GM21367 (cell line): ENCODE data around the gene ABCA13.

ENCODE experiments used
- ATAC-seq: cut with Tn5 transposase; IDR thresholded peaks from one replicate; pipeline ENCODE4 v1.9.1; 2021; ENCODE audit not compliant: unreplicated experiment

ABCA13 gene

DNA sequence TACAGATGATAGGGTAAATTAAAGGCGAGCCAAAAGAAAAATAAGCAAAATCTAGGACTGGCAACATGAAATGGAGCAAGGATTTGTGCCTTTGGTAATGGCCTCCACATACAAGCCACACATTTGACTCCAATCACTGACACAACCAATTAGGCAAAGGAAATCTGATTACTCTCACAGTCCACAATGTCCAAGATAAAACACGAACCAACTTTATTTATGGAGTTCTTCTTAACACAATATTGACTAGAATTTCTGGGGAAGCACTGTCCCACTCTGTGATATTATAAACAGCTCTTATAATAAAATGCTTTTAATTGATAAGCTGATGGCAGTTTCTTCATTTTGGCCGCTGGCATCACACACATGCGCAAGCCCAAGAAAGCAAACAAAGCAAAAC lies 334.2 kb downstream of the ABCA13 start:
- no peak for ATAC-seq

DNA sequence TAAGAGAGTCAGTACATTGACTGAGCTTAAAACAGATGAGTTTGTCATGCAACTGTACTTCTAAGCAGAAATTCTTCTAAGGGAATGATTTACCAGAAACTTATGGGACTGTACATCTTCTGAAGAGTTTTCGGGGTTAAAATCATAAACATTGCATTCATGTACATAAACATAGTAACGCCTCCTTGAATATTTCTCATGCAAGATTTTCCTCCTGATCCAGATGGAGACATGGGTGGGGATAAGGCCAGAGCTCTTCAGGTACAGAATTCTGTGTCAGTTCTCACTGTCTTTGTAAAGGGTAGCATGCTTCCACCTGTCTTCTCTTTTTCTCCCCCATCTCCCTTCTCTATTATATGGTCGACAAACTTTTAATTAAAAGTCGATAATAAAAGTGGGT lies 335.3 kb downstream of the ABCA13 start:
- ATAC-seq, result no peak

DNA sequence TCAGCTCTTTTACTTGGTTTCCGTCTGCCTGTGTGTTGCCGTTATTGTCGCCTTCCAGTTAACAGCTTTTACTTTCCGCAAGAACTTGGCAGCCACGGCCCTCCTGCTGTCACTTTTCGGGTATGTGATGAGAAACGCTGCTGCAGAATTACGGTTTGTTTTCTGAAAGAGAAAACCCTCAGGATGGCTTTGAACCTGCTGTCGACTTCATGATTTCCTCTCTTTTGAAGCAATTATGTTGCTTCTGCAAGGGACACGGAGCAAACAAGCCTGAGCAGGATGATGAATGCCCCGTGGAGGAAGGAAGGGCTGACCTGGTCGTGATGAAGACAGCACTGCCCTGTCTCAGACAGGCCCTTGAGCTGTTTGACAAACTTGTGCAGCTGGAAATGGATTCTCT lies 339.8 kb downstream of the ABCA13 start:
- no peak for ATAC-seq

DNA sequence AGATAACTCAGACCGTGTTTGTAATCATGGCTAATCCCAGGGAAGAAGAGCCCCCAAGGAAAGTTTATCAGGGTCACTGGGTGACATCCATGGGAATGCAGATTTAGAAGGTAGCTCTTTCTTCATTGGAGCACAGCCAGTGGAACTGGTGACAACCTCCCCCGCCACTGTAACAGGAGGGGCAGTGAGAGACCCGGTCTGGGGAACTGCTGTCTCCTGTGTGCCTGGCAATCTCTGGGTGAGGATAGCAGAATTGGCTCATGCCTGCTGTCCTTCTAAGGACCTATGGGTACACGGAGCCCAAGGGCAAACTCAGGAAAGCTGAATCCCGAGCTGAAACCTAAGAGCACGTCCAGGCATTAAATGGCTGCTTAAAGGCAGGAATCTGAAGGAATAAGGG lies 341.6 kb downstream of the ABCA13 start:
- ATAC-seq, result no peak

DNA sequence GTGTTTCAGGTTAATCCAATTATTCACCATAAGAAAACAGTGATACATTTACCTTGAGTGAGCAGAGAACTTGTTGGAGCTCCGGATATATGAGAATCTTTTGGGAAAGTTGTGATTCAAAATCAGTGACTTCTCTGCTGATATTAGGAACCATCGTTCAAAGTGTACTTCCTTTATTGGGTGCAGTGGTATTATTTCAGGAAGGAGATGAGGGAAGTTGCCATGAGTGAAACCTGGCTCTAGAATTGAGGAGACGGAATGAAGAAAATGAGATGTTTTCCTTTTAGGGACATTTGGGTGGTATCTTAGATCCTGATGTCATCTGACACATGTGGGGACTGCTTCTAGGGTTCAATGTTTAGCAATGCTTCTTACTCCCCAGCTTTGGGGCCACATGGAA lies 343.9 kb downstream of the ABCA13 start:
- no peak for ATAC-seq

DNA sequence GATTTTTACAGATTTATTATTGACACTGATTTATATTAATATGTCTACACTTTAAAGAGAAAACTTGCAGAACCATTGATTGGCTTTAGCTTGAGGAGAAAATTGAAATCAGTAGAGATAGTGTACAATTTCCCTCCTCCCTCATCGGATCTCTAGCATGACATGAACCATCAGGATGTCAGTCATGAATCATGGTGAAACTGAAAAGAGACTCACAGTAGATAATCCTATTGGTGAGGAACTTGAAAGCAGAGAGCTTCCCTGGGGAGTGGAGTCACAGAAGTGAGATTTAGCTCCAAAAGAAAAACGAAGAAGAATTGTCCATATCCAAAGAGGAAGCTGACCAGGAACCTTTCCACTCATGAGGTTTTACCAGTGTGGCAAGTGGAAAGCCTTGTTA lies 346.8 kb downstream of the ABCA13 start:
- no peak for ATAC-seq

DNA sequence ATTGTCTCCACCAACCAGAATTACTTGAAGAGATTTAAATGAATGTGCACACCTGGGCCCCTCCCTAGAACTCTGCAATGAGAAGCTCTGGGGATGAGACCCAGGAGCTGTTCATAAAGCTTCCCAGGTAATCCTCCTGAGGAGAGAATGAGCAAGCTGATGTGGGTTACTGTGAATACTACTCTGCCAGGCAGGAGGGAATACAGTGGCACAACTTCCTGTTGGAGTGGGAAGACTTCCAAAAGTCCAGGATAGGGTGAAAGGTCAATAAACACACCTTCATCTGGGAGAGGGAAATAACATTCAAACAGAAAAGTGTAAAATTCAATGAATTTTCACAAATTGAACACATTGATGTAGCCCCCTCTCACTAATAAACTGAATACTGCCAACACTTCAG lies 351.4 kb downstream of the ABCA13 start:
- ATAC-seq, result no peak

DNA sequence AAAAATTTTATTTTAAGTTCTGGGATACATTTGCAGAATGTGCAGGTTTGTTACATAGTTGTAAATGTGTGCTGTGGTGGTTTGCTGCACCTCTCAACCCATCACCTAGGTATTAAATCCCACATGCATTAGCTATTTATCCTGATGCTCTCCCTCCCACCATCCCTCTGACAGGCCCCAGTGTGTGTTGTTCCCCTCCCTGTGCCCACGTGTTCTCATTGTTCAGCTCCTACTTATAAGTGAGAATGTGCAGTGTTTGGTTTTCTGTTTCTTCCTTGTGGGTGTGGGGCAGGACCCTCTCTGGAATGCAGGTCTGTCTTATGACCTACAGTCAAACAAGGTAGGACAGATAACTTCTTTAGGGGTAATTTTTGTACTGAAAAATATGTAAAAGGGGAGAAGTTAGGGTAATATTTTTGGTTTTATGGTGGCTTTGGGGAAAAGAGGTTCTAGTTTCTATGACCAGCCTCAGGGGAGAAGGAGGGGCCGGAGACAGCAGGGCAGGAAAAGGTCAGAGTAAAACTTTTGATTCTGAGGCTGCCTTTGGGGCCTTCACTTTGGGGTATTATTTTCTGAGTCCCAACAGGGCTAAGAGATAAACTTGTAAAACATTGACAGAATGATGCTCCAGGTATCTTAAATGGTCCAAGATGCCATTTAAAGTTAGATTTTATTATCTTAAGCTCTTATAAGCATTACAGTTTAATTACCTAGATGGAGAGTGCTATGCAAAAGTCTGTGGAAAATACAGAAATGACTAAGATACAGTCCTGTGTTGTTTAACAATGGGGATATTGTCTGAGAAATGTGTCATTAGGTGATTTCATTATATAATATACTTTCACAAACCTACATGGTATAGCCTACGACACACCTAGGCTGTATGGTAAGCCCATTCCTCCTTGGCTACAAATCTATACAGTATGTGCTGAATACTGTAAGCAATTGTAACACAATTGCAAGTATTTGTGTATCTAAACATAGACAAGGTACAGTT lies 354.8 kb downstream of the ABCA13 start:
- ATAC-seq, result no peak

DNA sequence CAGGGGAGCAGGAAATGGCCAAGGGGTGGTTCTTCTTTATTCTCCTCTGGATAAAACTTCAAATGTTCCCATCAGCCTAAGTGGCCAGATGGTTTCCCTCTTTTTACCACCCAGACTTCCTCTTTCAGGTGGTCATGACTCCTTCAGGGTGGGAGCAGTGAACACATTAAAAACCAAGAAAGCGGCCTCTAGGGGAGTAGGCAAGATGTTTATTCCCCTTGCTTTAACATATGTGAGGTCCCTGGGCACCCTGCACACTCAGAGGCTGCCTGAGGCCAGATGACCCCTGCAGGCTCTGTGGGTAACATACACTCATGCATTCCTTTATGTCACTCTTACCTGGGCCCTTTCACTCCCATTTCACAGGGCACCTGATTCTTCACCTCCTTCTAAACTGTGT lies 357.4 kb downstream of the ABCA13 start:
- no peak for ATAC-seq

DNA sequence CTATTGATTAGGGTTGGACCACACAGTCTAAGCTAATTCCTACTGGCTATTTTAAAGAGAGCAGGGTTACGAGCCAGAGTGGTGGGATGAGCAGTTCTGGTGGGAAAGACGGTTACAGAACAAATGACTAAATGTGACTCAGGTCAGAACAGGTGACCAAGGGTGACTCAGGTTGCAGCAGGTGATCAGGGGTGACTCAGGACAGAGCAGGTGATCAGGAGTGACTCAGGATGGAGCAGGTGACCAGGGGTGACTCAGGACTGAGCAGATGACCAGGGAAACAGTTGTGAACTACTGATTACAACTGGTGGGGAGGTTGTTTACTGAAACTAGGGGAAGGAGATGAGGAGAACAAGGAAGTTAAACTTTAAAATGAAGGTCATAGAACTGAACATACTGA lies 366.3 kb downstream of the ABCA13 start:
- ATAC-seq, result no peak

DNA sequence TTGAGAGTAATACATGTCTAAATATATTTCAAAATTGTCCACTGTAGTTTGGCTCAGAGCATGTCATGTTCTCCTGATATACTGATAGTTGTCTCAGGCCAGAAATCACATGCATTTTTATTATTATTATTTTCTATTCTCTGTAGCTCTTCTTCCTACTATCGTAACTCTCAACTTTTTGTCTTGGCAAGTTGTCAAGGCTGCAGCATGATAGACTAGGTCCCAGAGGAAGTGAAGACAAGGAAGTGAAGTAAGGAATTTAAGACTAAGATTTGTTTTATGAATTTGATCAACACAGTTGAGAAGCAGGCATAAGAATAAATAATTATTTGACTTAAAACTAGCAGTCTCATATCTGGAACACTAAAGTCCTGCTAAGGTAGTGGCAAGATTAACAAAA lies 369.5 kb downstream of the ABCA13 start:
- no peak for ATAC-seq

DNA sequence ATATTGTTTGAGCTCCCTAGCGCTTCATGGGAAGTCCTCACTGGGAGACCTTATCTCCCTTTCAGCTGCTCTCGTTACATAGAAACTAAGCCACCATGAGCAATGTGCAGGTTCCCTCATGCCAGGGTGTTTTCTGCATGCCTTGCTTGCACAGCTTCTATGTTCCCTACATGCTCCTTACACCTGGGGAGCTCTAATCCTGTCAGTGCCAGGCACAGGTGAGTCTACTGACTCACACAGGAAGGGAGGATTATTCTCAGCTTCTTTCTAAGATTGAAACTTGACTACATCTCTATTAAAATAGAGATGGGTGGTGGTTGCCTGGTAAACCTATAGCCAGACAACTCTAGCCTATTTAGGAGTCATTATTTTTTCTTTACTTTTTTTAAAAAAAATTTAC lies 377.4 kb downstream of the ABCA13 start:
- ATAC-seq, result no peak

DNA sequence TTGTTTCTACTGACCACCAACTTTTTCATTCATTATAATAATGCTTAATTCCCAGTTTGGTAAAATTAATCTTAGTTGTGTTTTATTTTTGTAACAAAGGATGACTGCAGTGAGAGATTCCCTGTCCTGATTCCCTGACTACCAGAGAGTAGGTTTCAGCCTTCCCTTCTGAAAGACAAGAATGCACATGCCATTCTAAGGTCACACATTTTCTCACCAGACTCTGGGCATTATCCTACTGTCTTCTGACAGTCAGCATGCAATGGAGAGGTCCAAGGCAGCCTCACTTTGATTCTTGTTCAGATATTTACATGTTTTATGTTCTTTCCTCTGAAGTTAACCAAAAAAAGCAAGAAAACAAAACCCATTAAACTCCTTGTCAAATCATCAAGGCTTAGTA lies 380.4 kb downstream of the ABCA13 start:
- ATAC-seq, result no peak

DNA sequence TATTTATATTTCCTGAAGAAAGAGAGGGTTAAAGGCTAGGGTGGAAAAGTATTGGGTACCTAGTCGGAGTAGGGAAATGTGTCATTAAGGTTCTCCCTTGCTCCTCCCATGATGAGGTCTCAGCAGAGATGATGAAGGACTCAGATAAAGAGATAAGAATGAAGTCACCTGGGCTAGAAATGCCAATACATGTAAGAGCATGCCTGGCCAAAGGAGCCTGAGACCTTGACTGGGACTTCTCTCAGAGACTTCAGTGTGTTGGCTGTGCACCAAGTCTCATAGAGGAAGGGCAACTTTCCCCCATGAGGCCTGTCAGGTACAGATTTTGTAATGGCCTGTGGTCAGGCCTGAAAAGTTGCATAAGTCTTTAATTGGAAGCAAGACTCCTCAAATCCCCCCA lies 392.1 kb downstream of the ABCA13 start:
- no peak for ATAC-seq

DNA sequence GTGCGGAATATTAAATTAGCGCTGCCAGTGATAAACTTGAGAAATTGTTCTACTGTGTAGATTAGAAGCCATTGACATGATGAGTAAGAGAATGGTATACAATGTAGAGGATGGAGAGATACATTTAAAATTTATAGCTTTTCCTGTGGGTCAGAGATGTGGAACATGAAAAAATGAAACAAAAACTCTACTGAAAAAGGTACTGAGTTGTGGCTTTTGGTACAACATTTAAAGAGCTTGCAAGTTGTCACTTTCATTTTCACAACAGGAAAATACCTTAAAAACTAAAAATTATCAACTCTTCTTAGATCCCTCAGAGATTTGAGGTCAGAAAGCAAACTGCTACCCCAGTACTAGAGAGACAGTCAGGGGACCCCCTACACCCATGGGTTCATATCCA lies 404.3 kb downstream of the ABCA13 start:
- no peak for ATAC-seq

DNA sequence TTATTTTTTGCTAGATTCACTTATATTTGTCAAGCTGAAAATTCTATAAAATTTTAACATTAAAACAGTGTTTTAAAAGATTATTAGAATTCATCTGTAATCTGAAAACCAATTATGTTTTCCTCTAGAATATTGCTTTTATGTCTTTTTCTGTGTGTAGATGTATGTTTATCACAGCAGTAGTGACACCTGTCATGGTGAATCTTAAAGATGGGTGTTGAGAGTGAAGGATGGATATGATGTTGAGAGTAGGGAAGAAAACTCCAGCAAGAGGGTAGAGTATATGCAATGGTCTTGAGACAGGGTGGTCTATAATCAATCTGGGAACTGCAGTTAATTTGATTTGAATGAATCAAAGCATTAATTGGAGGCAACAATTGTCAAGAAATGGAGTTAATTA lies 416.2 kb downstream of the ABCA13 start:
- no peak for ATAC-seq

DNA sequence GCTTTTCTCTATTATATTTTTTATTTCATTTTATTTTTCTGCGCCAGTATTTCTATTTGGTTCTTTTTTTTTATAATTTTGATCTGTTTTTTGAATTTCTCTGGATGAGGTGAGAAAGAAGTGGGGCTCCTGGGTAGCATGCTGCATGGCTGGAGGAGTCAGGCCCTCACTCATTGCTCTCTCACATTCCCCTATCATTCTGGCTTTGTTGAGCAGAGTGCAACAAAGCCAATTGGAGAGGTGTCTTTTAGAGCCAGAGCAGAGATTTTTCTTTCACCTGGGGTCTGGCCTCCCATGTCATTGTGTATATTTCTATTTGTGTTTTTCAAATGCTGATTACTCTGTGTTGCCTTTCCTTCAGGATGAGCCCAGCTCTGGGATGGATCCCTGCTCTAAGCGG lies 423.1 kb downstream of the ABCA13 start:
- ATAC-seq, result no peak

DNA sequence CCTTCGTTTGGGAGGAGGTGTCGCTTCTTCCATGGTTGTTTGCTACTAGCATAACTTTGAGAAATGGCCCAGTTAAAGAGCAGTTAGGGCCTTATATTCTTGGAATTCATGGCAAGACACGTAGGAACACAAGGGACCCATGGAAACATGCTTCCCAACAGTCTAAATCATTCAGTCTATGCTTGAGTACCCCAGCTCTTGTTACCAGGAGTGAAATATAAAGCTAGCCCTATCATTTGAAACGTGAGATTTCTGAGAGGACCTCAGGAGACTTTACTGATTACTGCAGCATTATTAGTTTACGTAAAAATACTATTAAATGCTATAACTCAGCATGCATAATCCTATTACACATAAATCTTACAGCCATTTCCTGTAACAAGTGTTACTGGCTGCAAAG lies 424.5 kb downstream of the ABCA13 start:
- no peak for ATAC-seq

DNA sequence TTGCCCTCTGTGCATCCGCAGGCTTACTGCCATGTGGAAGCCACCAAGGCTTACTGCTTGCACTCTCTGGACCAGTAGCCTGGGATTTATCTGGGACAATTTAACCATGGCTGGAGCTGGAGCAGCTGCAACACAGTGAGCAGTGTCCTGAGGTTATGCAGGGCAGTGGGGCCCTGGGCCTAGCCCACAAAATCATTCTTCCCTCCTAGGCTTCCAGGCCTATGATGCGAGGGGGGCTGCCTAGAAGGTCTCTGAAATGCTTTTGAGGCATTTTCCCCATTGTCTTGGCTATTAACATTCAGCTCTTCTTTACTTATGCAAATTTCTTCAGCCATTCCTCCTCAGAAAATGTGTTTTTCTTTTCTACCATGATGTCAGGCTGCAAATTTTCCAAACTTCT lies 439.4 kb downstream of the ABCA13 start:
- no peak for ATAC-seq

DNA sequence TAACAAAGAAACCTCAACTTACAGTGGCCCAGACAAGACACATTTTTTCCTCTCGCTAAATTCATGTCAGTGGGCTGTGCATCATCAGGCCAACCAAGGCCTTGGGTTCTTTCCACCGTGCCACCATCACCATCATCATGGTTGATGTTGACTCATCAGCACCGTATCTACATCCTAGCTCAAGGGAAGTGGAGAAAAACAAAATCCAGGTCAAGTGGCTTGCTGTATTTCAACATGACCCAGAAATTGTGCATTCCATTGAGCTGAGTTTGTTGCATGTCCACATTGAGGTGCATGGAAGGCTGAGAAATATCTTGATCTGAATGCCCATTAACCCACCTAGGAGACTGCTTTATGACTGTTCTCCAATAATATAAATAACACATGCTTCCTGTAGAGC lies 440.7 kb downstream of the ABCA13 start:
- ATAC-seq, result no peak

DNA sequence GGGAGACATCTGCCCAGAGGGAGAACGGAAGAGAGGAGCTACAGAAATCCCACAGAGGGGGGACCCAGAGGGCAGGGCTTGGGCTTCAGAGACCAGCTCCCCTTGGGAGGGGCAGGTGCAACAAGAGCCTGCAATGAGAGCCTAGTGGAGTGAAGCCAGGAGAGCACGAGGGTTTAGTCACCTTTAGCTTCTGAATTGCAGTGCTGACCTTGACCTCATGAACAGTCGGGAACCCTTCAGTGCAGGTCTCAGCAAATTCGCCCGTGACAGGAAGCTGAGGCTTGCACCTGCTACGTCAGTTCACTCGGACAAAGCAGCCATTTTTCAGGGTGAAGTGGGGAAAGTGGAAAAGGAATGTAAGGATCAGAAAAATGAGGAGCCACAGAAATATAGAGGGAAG lies 446.2 kb downstream of the ABCA13 start:
- no peak for ATAC-seq

DNA sequence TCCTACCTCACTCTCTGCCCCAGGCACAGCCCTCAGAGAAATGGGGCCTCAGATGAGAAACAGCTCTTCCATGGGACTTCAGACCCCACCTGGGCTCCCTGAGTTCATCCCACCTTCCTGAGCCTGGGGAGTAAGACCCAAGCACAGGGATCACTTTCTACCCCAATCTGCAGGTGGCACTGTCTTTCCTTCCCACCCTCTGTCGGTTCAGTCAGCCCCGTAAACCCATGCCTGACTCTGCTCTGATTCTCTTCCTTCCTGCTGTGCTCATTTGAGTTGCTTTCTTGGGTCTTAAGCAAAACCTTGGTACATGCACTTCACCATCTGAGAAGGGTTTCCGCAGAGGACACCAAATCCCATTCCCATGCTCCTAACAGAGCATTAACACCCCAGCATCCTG lies 446.7 kb downstream of the ABCA13 start:
- no peak for ATAC-seq

DNA sequence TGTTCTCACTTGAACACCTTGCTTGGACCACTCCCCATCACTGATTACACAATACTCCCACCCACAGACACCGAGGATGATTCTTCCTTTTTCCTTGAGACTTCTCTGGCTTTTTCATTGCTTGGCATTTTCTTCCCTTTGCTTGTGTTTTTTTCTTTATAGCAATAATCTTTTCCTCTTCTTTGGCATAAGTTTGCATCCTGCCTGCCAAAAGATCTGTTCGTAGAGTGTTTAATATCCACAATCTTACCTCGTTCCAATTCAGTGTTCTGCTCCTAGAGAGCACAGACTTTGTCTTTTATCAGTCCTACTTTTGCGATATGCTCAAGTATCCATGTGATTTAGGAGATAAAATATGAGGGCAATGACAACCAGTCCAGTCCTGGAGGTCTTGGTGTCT lies 449.8 kb downstream of the ABCA13 start:
- no peak for ATAC-seq
